HepG2 (cell line): Measurements from ENCODE around the gene SGF29. TPM values are rescaled to one million over a fixed set of nuclear protein-coding genes. Genes with fewer than 3 reads are reported as not detected.
A peak's percentile ranks its signal among the peaks of the same experiment; 100 is the strongest.

Experiments used
- ATAC-seq: fragments of 200-7000 bp; cut with Tn5 transposase; 3 replicates; pipeline ENCODE4 v1.9.1; 2020; ENCODE audit warnings: mild to moderate bottlenecking, moderate library complexity
- BruUV-seq: library from RNA; stranded (reverse); fragments of 400-500 nt; replicated peaks from 2 replicates; lab custom pipeline; 2021; lab: Mats Ljungman, UMichigan
- CTCF ChIA-PET: fragments of 300-600 bp; formaldehyde crosslinking; extraction: SDS; loops from one replicate; lab custom pipeline; 2021; ENCODE audit warnings: low total read pairs, inconsistent platforms, low intra/inter-chr PET ratio; lab: Yijun Ruan, JAX
- POLR2A ChIA-PET: fragments of 350-600 bp; sonication (Branson Sonifier 250); formaldehyde crosslinking; loops from one replicate; lab custom pipeline; 2020; ENCODE audit warnings: antibody characterized with exemption, inconsistent platforms; lab: Yijun Ruan, JAX
- DNase-seq: peaks from one replicate; pipeline ENCODE4 v3.0.0-alpha.2; 2015; ENCODE audit warnings: low spot score
- FAIRE-seq: peaks from 3 replicates; lab custom pipeline; 2011; peaks lifted over from hg19 to GRCh38; lab: Jason Lieb, UNC
- H2AFZ ChIP-seq: one replicate; pipeline ENCODE4 v1.6.1; 2011; ENCODE audit warnings: low read length, inconsistent platforms
- H3K27ac ChIP-seq: fragments of 300-600 bp; 3 replicates; pipeline ENCODE4 v1.8.0; 2011; ENCODE audit warnings: mixed run types, mild to moderate bottlenecking, mixed read lengths, low read length, inconsistent platforms; ENCODE audit not compliant: insufficient read depth; ENCODE audit errors: extremely low read length
- H3K27me3 ChIP-seq, 2 experiments: fragments of 200-600 bp in 1 of 2; 2 replicates in 1 of 2; 3 replicates in 1 of 2; pipeline versions ENCODE4 v1.6.0 to v1.8.0; 2011; ENCODE audit warnings: low read length in 2 of 2, mild to moderate bottlenecking in 2 of 2, moderate library complexity in 2 of 2, inconsistent platforms in 1 of 2; ENCODE audit not compliant: insufficient read depth in 2 of 2, control insufficient read depth in 1 of 2
- H3K36me3 ChIP-seq, 2 experiments: fragments of 200-600 bp in 1 of 2; replicated peaks in 1 of 2; 2 replicates in 1 of 2; 3 replicates in 1 of 2; pipeline versions ENCODE4 v1.5.1 to v1.8.0; 2011; ENCODE audit warnings: low read length in 2 of 2, inconsistent platforms in 1 of 2; ENCODE audit not compliant: insufficient read depth in 2 of 2, control insufficient read depth in 1 of 2
- H3K4me1 ChIP-seq: 2 replicates; pipeline ENCODE4 v1.5.1; 2012; ENCODE audit warnings: low read length, inconsistent platforms; ENCODE audit not compliant: insufficient read depth
- H3K4me2 ChIP-seq: 2 replicates; pipeline ENCODE4 v1.6.0; 2011; ENCODE audit warnings: low read depth, low read length, inconsistent platforms
- H3K4me3 ChIP-seq, 3 experiments: fragments of 200-600 bp in 1 of 3; sonication (generic), shearing (Covaris generic) in 1 of 3; replicated peaks in 1 of 3; 2 replicates each; pipeline ENCODE4 v1.5.1; 2011 to 2016; ENCODE audit warnings: low read length in 3 of 3, inconsistent platforms in 2 of 3, low read depth in 2 of 3, mild to moderate bottlenecking in 2 of 3, control low read depth in 1 of 3, mixed read lengths in 1 of 3; ENCODE audit not compliant: insufficient read depth in 1 of 3
- H3K79me2 ChIP-seq: one replicate; pipeline ENCODE4 v1.6.1; 2011; ENCODE audit warnings: low read length, inconsistent platforms; ENCODE audit not compliant: insufficient read depth
- H3K9ac ChIP-seq: 2 replicates; pipeline ENCODE4 v1.6.0; 2011; ENCODE audit warnings: mild to moderate bottlenecking, low read depth, low read length, inconsistent platforms; ENCODE audit not compliant: insufficient read depth
- H3K9me3 ChIP-seq: 2 replicates; pipeline ENCODE4 v1.5.1; 2012; ENCODE audit warnings: mild to moderate bottlenecking, low read length
- H4K20me1 ChIP-seq: 2 replicates; pipeline ENCODE4 v1.6.0; 2011; ENCODE audit warnings: inconsistent platforms, mild to moderate bottlenecking, low read length, moderate library complexity; ENCODE audit not compliant: insufficient read depth
- BRD4 ChIP-seq: sonication (generic); formaldehyde crosslinking; IDR thresholded peaks from 2 replicates; pipeline ENCODE4 v1.4.0; 2020; ENCODE audit warnings: missing genetic modification reagents
- FOXM1 ChIP-seq: sonication (generic); formaldehyde crosslinking; IDR thresholded peaks from 2 replicates; pipeline ENCODE4 v1.5.0; 2020; ENCODE audit warnings: missing genetic modification reagents
- GATAD1 ChIP-seq: IDR thresholded peaks from 2 replicates; pipeline ENCODE4 v1.6.1; 2016; ENCODE audit warnings: missing genetic modification reagents, missing compliant biosample characterization
- KDM4B ChIP-seq: sonication (generic); formaldehyde crosslinking; IDR thresholded peaks from 2 replicates; pipeline ENCODE4 v1.4.0; 2020; ENCODE audit warnings: missing genetic modification reagents
- PCBP2 ChIP-seq: fragments of 200-400 bp; formaldehyde crosslinking; optimal IDR thresholded peaks from 2 replicates; pipeline ENCODE3; 2018; ENCODE audit warnings: low read length, low read depth; ENCODE audit not compliant: poor library complexity, severe bottlenecking
- ZBTB40 ChIP-seq, 2 experiments: fragments of 450-650 bp in 1 of 2; sonication (generic) in 1 of 2; formaldehyde crosslinking in 1 of 2; IDR thresholded peaks; 2 replicates each; pipeline versions ENCODE4 v1.6.1 to v1.8.0; 2016 to 2022; ENCODE audit warnings: antibody characterized with exemption in 1 of 2, mild to moderate bottlenecking in 1 of 2, missing genetic modification reagents in 1 of 2
- ZNF17 ChIP-seq: sonication (generic); formaldehyde crosslinking; IDR thresholded peaks from 2 replicates; pipeline ENCODE4 v1.5.0; 2020; ENCODE audit warnings: mild to moderate bottlenecking, missing genetic modification reagents
- ZNF33B ChIP-seq: sonication (generic); formaldehyde crosslinking; IDR thresholded peaks from 2 replicates; pipeline ENCODE4 v1.5.1; 2020; ENCODE audit warnings: mild to moderate bottlenecking, missing genetic modification reagents
- ZNF496 ChIP-seq: sonication (generic); formaldehyde crosslinking; IDR thresholded peaks from 2 replicates; pipeline ENCODE4 v1.8.1; 2023; ENCODE audit warnings: mild to moderate bottlenecking, moderate library complexity, missing genetic modification reagents; ENCODE audit not compliant: insufficient replicate concordance
- ZNF747 ChIP-seq: sonication (generic); formaldehyde crosslinking; IDR thresholded peaks from 2 replicates; pipeline ENCODE4 v1.8.1; 2023; ENCODE audit warnings: missing genetic modification reagents, mild to moderate bottlenecking, borderline replicate concordance
- ZNF772 ChIP-seq: sonication (generic); formaldehyde crosslinking; IDR thresholded peaks from 2 replicates; pipeline ENCODE4 v1.5.0; 2020; ENCODE audit warnings: mild to moderate bottlenecking, missing genetic modification reagents
- WGBS: methylation state at CpG from one replicate; pipeline ENCODE4 v1.1.6; 2017; ENCODE audit warnings: low lambda C conversion rate; 5-methylcytosine and 5-hydroxymethylcytosine counted together
- in situ Hi-C: cut with HindIII; loops from 2 replicates; pipeline ENCODE4 v1.10.0; 2017; ENCODE audit warnings: low pct_unique_long_range_greater_than_20kb; ENCODE audit not compliant: extremely low pct_ligation_motif_present
- intact Hi-C: fragments of 100-400 bp; cut with micrococcal nuclease; formaldehyde crosslinking; loops from one replicate; pipeline ENCODE4 v1.10.0; 2022; ENCODE audit not compliant: unreplicated experiment
- polyA plus RNA-seq, 8 experiments: library from polyadenylated mRNA; depleted of rRNA in 3 of 8; stranded (reverse) in 7 of 8; unstranded in 1 of 8; fragments of >200 nt; fragmentation: Illumina TruSeq in 4 of 8; extraction: Trizol in 4 of 8; gene quantifications; 2 replicates each; pipeline versions ENCODE4 v1.2.1 to v1.2.3, GENCODE V29; 2011 to 2016; ENCODE audit warnings: low read depth in 4 of 8, missing spikeins in 1 of 8, mixed read lengths in 1 of 8; ENCODE audit not compliant: insufficient read depth in 1 of 8
- total RNA-seq, 5 experiments: library from RNA; depleted of rRNA; stranded (reverse); fragments of >200 nt; fragmentation: Illumina TruSeq; extraction: Trizol; gene quantifications; 2 replicates each; pipeline ENCODE4 v1.2.3, GENCODE V29; 2016; ENCODE audit warnings: low read depth in 1 of 5

The SGF29 gene
- total and polyA plus RNA-seq, 2 of the 13 experiments (the other 11 are each of a cell fraction or from before 2014, with no cell fraction given): 5.0 to 29.4 TPM

DNA sequence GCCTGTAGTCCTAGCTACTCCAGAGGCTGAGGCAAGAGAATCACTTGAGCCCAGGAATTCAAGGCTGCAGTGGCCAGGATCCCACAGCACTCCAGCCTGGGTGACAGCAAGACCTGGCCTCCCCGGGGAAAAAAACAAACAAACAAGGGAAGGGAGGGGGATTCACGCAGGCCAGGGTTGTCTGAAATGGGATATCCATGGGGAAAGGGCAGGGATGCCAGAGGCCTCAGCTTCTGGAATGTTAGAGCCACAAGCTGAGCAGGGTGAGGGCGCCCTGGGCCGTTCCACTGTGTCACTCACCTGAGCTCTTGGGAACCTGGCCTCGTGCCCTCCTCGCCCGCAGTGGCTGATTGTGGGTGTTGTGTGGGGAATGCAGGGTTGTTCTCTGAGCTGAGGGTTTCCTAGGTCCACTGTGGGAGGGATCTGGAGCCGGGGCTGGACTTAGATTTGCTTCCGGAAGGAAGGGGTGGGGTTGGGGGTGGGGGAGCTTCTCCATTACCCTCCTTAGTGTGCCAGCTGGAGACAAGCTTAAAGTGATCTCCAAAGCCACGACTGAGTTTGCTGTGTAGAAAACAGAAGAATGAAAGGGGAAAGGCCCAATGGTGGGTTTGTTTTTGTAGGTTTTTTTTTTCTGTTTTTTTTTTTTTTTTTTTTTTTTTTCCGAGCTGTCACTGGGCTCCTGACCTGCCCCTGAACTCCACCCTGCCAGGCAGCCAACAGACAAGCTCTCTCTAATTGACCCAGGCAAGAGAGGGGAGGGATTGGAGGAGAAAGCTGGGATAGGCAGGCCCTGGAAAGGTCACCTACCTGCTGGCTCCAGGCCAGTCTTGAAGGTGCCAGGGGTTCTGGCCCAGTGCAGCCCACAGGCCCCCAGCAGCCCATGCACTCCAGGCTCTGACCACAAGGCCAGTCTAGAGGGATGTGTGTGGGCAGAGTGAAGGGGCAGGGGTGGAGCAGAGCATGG lies 56.2 kb downstream of the SGF29 start, which contains the start of gene SULT1A1:
Gene SULT1A1, minus strand, starts transcription at position 414 of the 964 bp plus-strand sequence. CDS start 1,189 bp downstream, outside the sequence.
- peak within 1 kb of the TSS; percentile 75 for H3K27ac ChIP-seq
- ATAC-seq (peak; percentile 71), FAIRE-seq (peak; percentile 44), DNase-seq (peak; percentile 93)
- H4K20me1 ChIP-seq: no peaks in the 10 kb centered on the region
- 2% methylated on average over 11 of the region's 11 CpGs for WGBS
- peak within 1 kb of the TSS; percentile 17 for H2AFZ ChIP-seq
- peaks cover 12% of the 10 kb centered on the region for H3K79me2 ChIP-seq
- H3K4me1 ChIP-seq: peaks cover 39% of the 10 kb centered on the region
- TSS peak; percentile 65 for BruUV-seq
- ChIA-PET POLR2A (interaction anchor here (0.6 to 3.1 kb wide), 24 partner anchors 8 to 285 kb away, joined by 3 to 175 read pairs (median 4); partner anchors contain the start of genes ATXN2L, CLN3, NUPR1 and SULT1A2), CTCF (no interaction called here)
- H3K9ac ChIP-seq: peak within 1 kb of the TSS; percentile 77
- H3K36me3 ChIP-seq: peaks cover 0 to 17% of the 10 kb centered on the region in 2 experiments; a peak in 4 of 5 replicates
- H3K4me2 ChIP-seq: peak within 1 kb of the TSS; percentile 99
- no peaks in the 10 kb centered on the region for H3K9me3 ChIP-seq
- intact Hi-C loops: loop anchor here (10.0 kb wide), 1 partner anchor 65 kb away; no protein-coding TSS in a partner anchor
- in situ Hi-C loops: no loop called here
- peak within 1 kb of the TSS; percentile 66 to 90 (median 70) for H3K4me3 ChIP-seq
- no peaks in the 10 kb centered on the region for H3K27me3 ChIP-seq
- peak; percentile 44 for TF ChIP-seq GATAD1
- TF ChIP-seq PCBP2: no peak
- no peak for TF ChIP-seq KDM4B (CRISPR knock-in tag)
- no peak; the same call in 1 of the 2 replicates for TF ChIP-seq ZNF772 (CRISPR knock-in tag)
- no peak for TF ChIP-seq FOXM1 (CRISPR knock-in tag)
- 0 out of 2 replicates have a peak, but pooled peaks have one; percentile 70 for TF ChIP-seq ZNF33B (CRISPR knock-in tag)
- peak; percentile 40; the same call in 1 of the 2 replicates for TF ChIP-seq BRD4 (CRISPR knock-in tag)
- no peak for TF ChIP-seq ZNF496 (CRISPR knock-in tag)
- TF ChIP-seq ZNF747: 0 out of 2 replicates have a peak, but pooled peaks have one; percentile 62
- TF ChIP-seq ZBTB40 (IDR thresholded peaks at IDR 0.05): no peak
- TF ChIP-seq ZBTB40 (CRISPR knock-in tag; IDR thresholded peaks at IDR 0.05): no peak
- no peak for TF ChIP-seq ZNF17 (CRISPR knock-in tag)
